ENCODE data around the gene EMILIN1.

The EMILIN1 gene

GRCh38 chr2:27079233-27080139 is 1.1 kb downstream of the EMILIN1 start:
- no peak for DNase-seq (ENCODE audit: low spot score)
- in situ Hi-C loops (cut with MboI; ENCODE audit: low pct_unique_long_range_greater_than_20kb, low sequenced_read_pairs, unreplicated experiment): no loop called here
- no peak for TF ChIP-seq CTCF (IDR thresholded peaks at IDR 0.05; ENCODE audit: extremely low read depth, insufficient read depth, missing control alignments)

- no peak for TF ChIP-seq CTCF (IDR thresholded peaks at IDR 0.05; ENCODE audit: extremely low read depth, insufficient read depth, missing control alignments)
- DNase-seq (ENCODE audit: low spot score): no peak
- in situ Hi-C loops (cut with MboI; ENCODE audit: low pct_unique_long_range_greater_than_20kb, low sequenced_read_pairs, unreplicated experiment): no loop called here
Observed at GRCh38 chr2:27080140-27080469, 1.7 kb downstream of the EMILIN1 start.

GRCh38 chr2:27080603-27080936 is 2.2 kb downstream of the EMILIN1 start:
- in situ Hi-C loops (cut with MboI; ENCODE audit: low pct_unique_long_range_greater_than_20kb, low sequenced_read_pairs, unreplicated experiment): no loop called here
- DNase-seq (ENCODE audit: low spot score): no peak
- no peak for TF ChIP-seq CTCF (IDR thresholded peaks at IDR 0.05; ENCODE audit: extremely low read depth, insufficient read depth, missing control alignments)

GRCh38 chr2:27081984-27082772 is 3.8 kb downstream of the EMILIN1 start:
- DNase-seq (ENCODE audit: low spot score): no peak
- no peak for TF ChIP-seq CTCF (IDR thresholded peaks at IDR 0.05; ENCODE audit: extremely low read depth, insufficient read depth, missing control alignments)
- in situ Hi-C loops (cut with MboI; ENCODE audit: low pct_unique_long_range_greater_than_20kb, low sequenced_read_pairs, unreplicated experiment): no loop called here

- TF ChIP-seq CTCF (IDR thresholded peaks at IDR 0.05; ENCODE audit: extremely low read depth, insufficient read depth, missing control alignments): no peak
- DNase-seq (ENCODE audit: low spot score): no peak
Observed at GRCh38 chr2:27082773-27083409, 4.5 kb downstream of the EMILIN1 start.

GRCh38 chr2:27083410-27084296 is 5.2 kb downstream of the EMILIN1 start:
- in situ Hi-C loops (cut with MboI; ENCODE audit: low pct_unique_long_range_greater_than_20kb, low sequenced_read_pairs, unreplicated experiment): no loop called here
- no peak for TF ChIP-seq CTCF (IDR thresholded peaks at IDR 0.05; ENCODE audit: extremely low read depth, insufficient read depth, missing control alignments)
- DNase-seq (ENCODE audit: low spot score): no peak

More at GRCh38 chr2:27082773-27083409, 4.5 kb downstream of the EMILIN1 start:
- in situ Hi-C loops (cut with MboI; ENCODE audit: low pct_unique_long_range_greater_than_20kb, low sequenced_read_pairs, unreplicated experiment): no loop called here
